Measurements from ENCODE around the gene RRBP1.

Gene RRBP1

DNA sequence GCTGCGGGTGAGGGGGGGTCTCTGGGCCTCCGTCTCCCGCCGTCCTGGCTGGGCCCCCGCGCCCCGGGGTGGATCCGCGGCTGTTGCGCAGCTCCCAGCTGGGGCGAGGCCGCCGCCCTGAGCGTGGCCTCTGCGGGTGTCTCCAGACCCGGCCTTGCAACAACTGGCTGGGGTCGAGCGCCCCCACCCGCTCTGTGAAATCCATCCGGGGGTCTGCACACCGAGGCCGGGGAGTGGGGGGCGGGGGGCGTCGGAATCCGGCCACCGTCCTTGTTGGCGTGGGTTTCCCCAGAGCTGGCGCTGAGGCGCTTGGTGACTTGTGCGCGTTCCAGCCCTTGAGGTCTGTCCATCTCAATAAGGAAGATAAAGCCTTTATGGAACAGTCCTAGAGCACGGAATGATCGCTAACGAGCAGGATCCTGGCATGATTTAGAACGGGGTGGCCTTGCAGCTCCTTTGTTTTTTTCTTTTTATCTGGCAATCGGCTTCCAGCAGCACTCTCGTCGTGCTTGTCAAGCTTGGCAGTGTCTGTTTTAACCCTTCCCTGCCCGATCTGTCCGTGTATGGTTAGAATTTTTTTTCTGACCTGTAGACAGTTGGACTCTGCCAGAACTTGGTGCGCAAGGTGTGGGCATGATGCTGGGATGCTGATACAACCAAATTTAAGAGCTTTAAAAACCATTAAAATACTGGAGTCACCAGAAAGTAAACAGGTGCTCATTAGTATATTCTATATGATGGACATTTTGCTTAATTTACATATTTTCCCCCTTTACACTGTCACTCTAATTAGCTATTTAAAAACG is 111.5 kb downstream of the RRBP1 start:
- Histone ChIP-seq H3K27ac (ENCODE audit: low read depth, low read length) (peak overlapping the region; percentile 94), H3K36me3 (ENCODE audit: control insufficient read depth in 5 of 5, insufficient read depth in 5 of 5, low read length in 5 of 5) (no peaks in the 10 kb centered on the region), H3K4me1 (ENCODE audit: control insufficient read depth in 5 of 5, insufficient read depth in 5 of 5, low read length in 5 of 5) (peaks cover 5 to 42% (median 35%) of the 10 kb centered on the region in 5 donors), H3K4me3 (ENCODE audit: low read depth in 1 of 5, low read length in 5 of 5) (peak overlapping the region; percentile 86 to 98 (median 93)), H3K9me3 (ENCODE audit: control insufficient read depth in 5 of 5, low read length in 5 of 5) (no peaks in the 10 kb centered on the region), H3K9ac (ENCODE audit: low read length in 5 of 5) (peak overlapping the region; percentile 60 to 91 (median 86)), H3K27me3 (ENCODE audit: control insufficient read depth in 5 of 5, insufficient read depth in 4 of 5, low read length in 5 of 5) (no peaks in the 10 kb centered on the region)

DNA sequence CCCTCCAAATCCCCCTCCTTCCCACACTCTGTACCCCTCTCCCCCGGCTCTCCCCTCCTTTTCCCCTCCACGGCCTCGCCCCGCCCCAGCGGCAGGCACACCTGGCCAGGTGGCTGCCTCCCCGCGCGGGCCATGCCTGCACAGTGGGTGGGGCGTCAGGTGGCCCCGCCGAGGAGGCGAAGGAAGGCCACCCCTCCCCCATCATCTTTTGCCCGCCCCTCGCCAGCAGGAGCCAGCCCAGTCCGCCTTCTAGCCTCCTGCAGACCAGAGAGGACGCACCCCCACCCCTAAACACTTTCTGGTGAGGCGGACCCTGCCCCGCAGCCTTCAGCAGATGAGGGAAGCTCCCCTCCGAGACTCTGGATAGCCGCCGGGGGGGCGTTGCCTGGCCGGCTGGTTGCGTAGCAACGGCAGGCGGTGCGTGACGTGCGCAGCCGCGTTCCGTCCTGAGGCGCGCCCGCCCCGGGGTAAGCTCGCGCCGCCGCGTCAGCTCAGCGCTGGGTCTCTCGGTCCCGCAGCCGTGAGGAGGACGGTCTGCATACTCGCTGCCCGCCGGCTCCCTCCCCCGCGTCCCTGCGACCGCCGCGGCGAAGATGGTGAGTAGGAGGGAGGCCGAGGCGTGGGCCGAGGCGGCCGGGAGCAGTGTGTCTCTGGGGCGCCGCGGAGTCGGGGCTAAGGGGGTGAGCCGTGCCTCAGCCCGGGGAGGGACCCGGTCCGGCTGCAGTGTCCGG is 112.3 kb downstream of the RRBP1 start, which contains the start of gene DSTN:
DSTN (plus strand) TSS at position 460 of the 731 bp plus-strand sequence; CDS start at position 594, 134 bp downstream.
- peak within 1 kb of the TSS; percentile 94 for H3K27ac ChIP-seq (ENCODE audit: low read depth, low read length)
- peak within 1 kb of the TSS; percentile 86 to 98 (median 93) for H3K4me3 ChIP-seq (ENCODE audit: low read depth in 1 of 5, low read length in 5 of 5)
- H3K9me3 ChIP-seq (ENCODE audit: control insufficient read depth in 5 of 5, low read length in 5 of 5): no peaks in the 10 kb centered on the region
- peaks cover 5 to 42% (median 35%) of the 10 kb centered on the region in 5 donors for H3K4me1 ChIP-seq (ENCODE audit: control insufficient read depth in 5 of 5, insufficient read depth in 5 of 5, low read length in 5 of 5)
- no peaks in the 10 kb centered on the region for H3K36me3 ChIP-seq (ENCODE audit: control insufficient read depth in 5 of 5, insufficient read depth in 5 of 5, low read length in 5 of 5)
- H3K9ac ChIP-seq (ENCODE audit: low read length in 5 of 5): peak within 1 kb of the TSS; percentile 60 to 91 (median 86)
- no peaks in the 10 kb centered on the region for H3K27me3 ChIP-seq (ENCODE audit: control insufficient read depth in 5 of 5, insufficient read depth in 4 of 5, low read length in 5 of 5)

DNA sequence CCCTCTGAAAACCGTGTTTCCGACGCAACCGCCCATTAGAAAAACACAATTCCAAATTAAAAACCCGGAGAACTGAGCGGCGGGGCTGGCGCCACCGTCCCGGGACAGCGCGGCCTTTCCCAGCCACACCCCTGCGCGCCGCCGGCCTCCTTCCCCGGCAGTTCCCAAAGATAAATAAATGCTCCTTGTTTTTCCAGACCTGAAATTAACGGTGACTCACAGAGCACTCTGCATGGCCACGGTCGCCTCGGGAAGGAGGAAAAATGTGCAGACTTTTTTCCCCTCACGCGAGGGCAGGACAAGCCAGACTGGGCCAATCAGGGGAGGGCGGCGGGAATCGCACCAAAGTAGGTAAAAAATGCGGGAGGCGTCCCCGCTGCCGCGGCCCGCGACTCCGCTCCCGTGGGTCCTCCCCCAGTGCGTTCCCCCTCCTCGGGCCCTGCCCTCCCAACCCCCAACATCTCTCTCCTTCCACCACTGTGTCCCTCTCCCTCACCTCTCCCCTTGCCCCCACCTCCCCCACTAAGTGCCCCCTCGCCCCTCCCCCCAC is 113.0 kb downstream of the RRBP1 start:
- Histone ChIP-seq H3K9ac (ENCODE audit: low read length in 5 of 5) (peak overlapping the region in 3 of 5 donors; percentile 43 to 69 (median 56)), H3K36me3 (ENCODE audit: control insufficient read depth in 5 of 5, insufficient read depth in 5 of 5, low read length in 5 of 5) (no peaks in the 10 kb centered on the region), H3K27me3 (ENCODE audit: control insufficient read depth in 5 of 5, insufficient read depth in 4 of 5, low read length in 5 of 5) (no peaks in the 10 kb centered on the region), H3K4me3 (ENCODE audit: low read depth in 1 of 5, low read length in 5 of 5) (peak overlapping the region; percentile 29 to 94 (median 86)), H3K9me3 (ENCODE audit: control insufficient read depth in 5 of 5, low read length in 5 of 5) (no peaks in the 10 kb centered on the region), H3K27ac (ENCODE audit: low read depth, low read length) (peak overlapping the region; percentile 94), H3K4me1 (ENCODE audit: control insufficient read depth in 5 of 5, insufficient read depth in 5 of 5, low read length in 5 of 5) (peaks cover 5 to 40% (median 35%) of the 10 kb centered on the region in 5 donors)

DNA sequence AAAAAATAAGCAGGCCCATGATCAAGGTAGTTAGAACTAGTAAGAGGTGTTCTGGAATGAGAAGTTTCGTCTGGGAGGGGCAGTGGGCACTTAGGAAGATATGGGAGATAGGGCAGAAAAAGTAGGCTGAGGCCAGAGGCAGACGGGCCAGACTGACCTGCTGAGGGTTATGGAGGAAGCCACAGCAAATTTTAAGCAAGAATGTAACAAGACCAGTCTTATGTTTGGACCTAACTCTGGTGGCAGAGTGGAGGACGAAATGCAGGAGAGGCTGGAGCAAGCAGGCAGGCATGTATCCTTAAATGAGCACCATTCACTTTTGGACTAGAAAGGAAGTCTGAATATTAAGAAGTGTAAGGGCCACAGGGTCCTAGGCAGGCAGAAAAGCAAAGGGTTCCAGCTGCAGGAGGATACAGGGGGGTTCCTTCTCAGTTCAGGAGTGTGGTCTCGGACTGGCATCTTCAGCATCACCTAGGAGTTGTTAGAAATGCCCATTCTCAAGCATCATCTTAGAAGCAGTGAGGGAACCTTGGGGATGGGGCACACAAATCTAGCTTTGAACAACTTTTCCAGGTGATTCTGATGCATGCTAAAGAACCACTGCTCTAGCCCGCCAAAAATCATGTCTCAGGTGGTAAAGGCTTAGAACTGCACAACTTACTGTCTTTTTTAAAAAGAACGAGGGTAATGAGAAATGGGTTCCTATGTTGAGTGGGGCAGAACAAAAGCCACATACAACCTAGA is 113.8 kb downstream of the RRBP1 start:
- Histone ChIP-seq H3K4me1 (ENCODE audit: control insufficient read depth in 5 of 5, insufficient read depth in 5 of 5, low read length in 5 of 5) (peaks cover 5 to 31% (median 27%) of the 10 kb centered on the region in 5 donors), H3K9ac (ENCODE audit: low read length in 5 of 5) (peak overlapping the region in 4 of 5 donors; percentile 43 to 69 (median 54)), H3K27me3 (ENCODE audit: control insufficient read depth in 5 of 5, insufficient read depth in 4 of 5, low read length in 5 of 5) (no peaks in the 10 kb centered on the region), H3K9me3 (ENCODE audit: control insufficient read depth in 5 of 5, low read length in 5 of 5) (no peaks in the 10 kb centered on the region), H3K27ac (ENCODE audit: low read depth, low read length) (peak overlapping the region; percentile 94), H3K36me3 (ENCODE audit: control insufficient read depth in 5 of 5, insufficient read depth in 5 of 5, low read length in 5 of 5) (no peaks in the 10 kb centered on the region), H3K4me3 (ENCODE audit: low read depth in 1 of 5, low read length in 5 of 5) (peak overlapping the region in 3 of 5 donors; percentile 4 to 94 (median 86))

DNA sequence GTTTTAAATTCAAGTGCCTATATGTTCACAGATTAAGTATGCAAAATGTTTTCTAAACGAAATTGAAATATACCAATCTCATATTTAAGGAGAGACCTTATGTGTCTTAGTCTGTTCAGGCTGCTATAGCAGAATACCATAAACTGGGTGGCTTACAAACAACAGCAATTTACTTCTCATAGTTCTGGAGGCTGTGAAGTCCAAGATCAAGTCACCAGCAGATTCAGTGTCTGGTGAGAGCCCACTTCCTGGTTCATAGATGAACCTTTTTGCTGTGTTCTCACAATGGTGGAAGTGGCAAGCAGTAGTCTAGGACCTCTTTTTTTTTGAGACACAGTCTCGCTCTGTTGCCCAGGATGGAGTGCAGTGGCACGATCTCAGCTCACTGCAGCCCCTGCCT is 115.7 kb downstream of the RRBP1 start:
- no peak overlapping the region for H3K9ac ChIP-seq (ENCODE audit: low read length in 5 of 5)
- H3K9me3 ChIP-seq (ENCODE audit: control insufficient read depth in 5 of 5, low read length in 5 of 5): no peaks in the 10 kb centered on the region
- no peak overlapping the region for H3K27ac ChIP-seq (ENCODE audit: low read depth, low read length)
- no peaks in the 10 kb centered on the region for H3K27me3 ChIP-seq (ENCODE audit: control insufficient read depth in 5 of 5, insufficient read depth in 4 of 5, low read length in 5 of 5)
- H3K4me3 ChIP-seq (ENCODE audit: low read depth in 1 of 5, low read length in 5 of 5): no peak overlapping the region
- H3K36me3 ChIP-seq (ENCODE audit: control insufficient read depth in 5 of 5, insufficient read depth in 5 of 5, low read length in 5 of 5): no peaks in the 10 kb centered on the region
- peaks cover 0 to 18% (median 14%) of the 10 kb centered on the region in 5 donors for H3K4me1 ChIP-seq (ENCODE audit: control insufficient read depth in 5 of 5, insufficient read depth in 5 of 5, low read length in 5 of 5)

DNA sequence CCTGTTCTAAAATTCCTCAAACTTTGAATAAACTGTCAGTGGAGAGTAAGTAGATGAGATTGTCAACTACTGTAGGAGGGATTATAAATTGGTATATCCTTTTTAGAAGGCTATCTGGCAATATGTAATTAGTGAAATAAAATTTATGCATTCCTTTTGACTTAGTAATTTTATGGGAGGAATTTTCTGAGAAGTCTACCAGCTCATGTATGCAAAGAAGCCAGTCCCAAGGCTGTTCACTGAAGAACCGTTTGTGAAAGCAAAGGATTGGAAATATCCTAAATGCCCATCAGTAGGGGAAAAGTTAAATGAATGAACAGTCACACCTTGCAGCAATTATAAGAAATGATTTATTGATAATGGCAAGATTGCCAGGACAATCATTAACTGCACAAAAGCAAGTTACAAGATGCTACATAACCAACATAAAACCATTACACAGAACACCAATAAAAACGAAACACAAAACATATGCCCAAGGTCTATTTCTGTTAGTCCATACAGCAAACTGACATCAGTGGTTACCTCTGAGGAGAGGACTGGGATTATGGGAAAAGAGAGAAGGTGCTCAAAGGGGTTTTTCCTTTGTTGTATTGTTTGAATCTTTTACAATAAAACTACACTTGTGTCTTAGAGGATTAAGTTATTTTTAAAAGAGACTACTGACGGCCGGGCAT is 116.7 kb downstream of the RRBP1 start:
- Histone ChIP-seq H3K9ac (ENCODE audit: low read length in 5 of 5) (no peak overlapping the region), H3K27ac (ENCODE audit: low read depth, low read length) (no peak overlapping the region), H3K27me3 (ENCODE audit: control insufficient read depth in 5 of 5, insufficient read depth in 4 of 5, low read length in 5 of 5) (no peaks in the 10 kb centered on the region), H3K9me3 (ENCODE audit: control insufficient read depth in 5 of 5, low read length in 5 of 5) (no peaks in the 10 kb centered on the region), H3K4me1 (ENCODE audit: control insufficient read depth in 5 of 5, insufficient read depth in 5 of 5, low read length in 5 of 5) (peaks cover 0 to 9% (median 5%) of the 10 kb centered on the region in 5 donors), H3K4me3 (ENCODE audit: low read depth in 1 of 5, low read length in 5 of 5) (no peak overlapping the region), H3K36me3 (ENCODE audit: control insufficient read depth in 5 of 5, insufficient read depth in 5 of 5, low read length in 5 of 5) (no peaks in the 10 kb centered on the region)
